A673 (cell line): Measurements from ENCODE around the gene RASA2. TPM values are rescaled to one million over a fixed set of nuclear protein-coding genes. Genes with fewer than 3 reads are reported as not detected.

Experiments
- BruUV-seq: library from RNA; stranded (reverse); fragments of 400-500 nt; replicated peaks from 2 replicates; lab custom pipeline; 2021; lab: Mats Ljungman, UMichigan
- CTCF ChIA-PET: fragments of 300-600 bp; sonication (Branson Sonifier 250); formaldehyde crosslinking; loops from one replicate; lab custom pipeline; 2022; ENCODE audit warnings: antibody characterized with exemption; lab: Charles Lee
- POLR2A ChIA-PET: fragments of 300-600 bp; sonication (Branson Sonifier 250); formaldehyde crosslinking; loops from one replicate; lab custom pipeline; 2022; ENCODE audit warnings: antibody characterized with exemption; ENCODE audit not compliant: low non-redundant PET; lab: Charles Lee
- DNase-seq: peaks from one replicate; pipeline ENCODE4 v3.0.0-alpha.2; 2015; ENCODE audit warnings: low spot score
- H3K27ac ChIP-seq: fragments of 200-600 bp; sonication (generic); 2 replicates; pipeline ENCODE4 v1.5.1; 2016; ENCODE audit warnings: mixed run types, low read depth, mild to moderate bottlenecking, mixed read lengths, antibody characterized with exemption, low read length; ENCODE audit not compliant: poor library complexity, severe bottlenecking
- H3K27me3 ChIP-seq: fragments of 200-600 bp; sonication (generic); replicated peaks from 2 replicates; pipeline ENCODE4 v1.6.1; 2017; ENCODE audit warnings: mixed run types, low read depth, mild to moderate bottlenecking, mixed read lengths, antibody characterized with exemption, low read length; ENCODE audit not compliant: insufficient read depth, poor library complexity
- H3K36me3 ChIP-seq: fragments of 200-600 bp; sonication (generic); 2 replicates; pipeline ENCODE4 v1.6.1; 2016; ENCODE audit warnings: mixed run types, mild to moderate bottlenecking, mixed read lengths, antibody characterized with exemption, low read length; ENCODE audit not compliant: insufficient read depth, poor library complexity, severe bottlenecking
- H3K4me1 ChIP-seq: fragments of 200-600 bp; sonication (generic); 2 replicates; pipeline ENCODE4 v1.6.1; 2017; ENCODE audit warnings: mixed run types, mild to moderate bottlenecking, mixed read lengths, antibody characterized with exemption, low read length; ENCODE audit not compliant: insufficient read depth, poor library complexity, severe bottlenecking
- H3K4me3 ChIP-seq: fragments of 200-600 bp; sonication (generic); 2 replicates; pipeline ENCODE4 v1.5.1; 2016; ENCODE audit warnings: low read depth, mixed run types, mild to moderate bottlenecking, mixed read lengths, low read length; ENCODE audit not compliant: poor library complexity, severe bottlenecking
- H3K9me3 ChIP-seq: fragments of 200-600 bp; sonication (generic); 2 replicates; pipeline ENCODE4 v1.6.1; 2016; ENCODE audit warnings: mixed run types, low read depth, mild to moderate bottlenecking, mixed read lengths, antibody characterized with exemption, low read length; ENCODE audit not compliant: poor library complexity, severe bottlenecking
- CTCF ChIP-seq: fragments of 300-800, 200-600 bp; sonication (generic); conservative IDR thresholded peaks from 2 replicates; pipeline ENCODE4 v1.5.1; 2017; ENCODE audit warnings: low read depth, mild to moderate bottlenecking, antibody characterized with exemption, low read length, moderate library complexity, mixed read lengths
- EZH2 ChIP-seq: fragments of 200-600 bp; sonication (generic); IDR thresholded peaks from 2 replicates; pipeline ENCODE4 v1.6.1; 2017; ENCODE audit warnings: borderline replicate concordance, low read depth, mild to moderate bottlenecking, mixed read lengths, antibody characterized with exemption, low read length; ENCODE audit not compliant: poor library complexity, severe bottlenecking
- intact Hi-C: fragments of 100-400 bp; cut with micrococcal nuclease; formaldehyde crosslinking; loops from one replicate; pipeline ENCODE4 v1.10.0; 2022; ENCODE audit not compliant: unreplicated experiment
- total RNA-seq: library from RNA; stranded (reverse); gene quantifications from 2 replicates; pipeline ENCODE4 v1.2.3, GENCODE V29; 2021

The RASA2 gene
- total RNA-seq, 1 experiment from 2014 or later, result 17.1 TPM

GRCh38 chr3:141618938-141619337 lies 132.1 kb downstream of the RASA2 start:
- H3K27ac ChIP-seq, result no peak overlapping the region
- no peaks in the 10 kb centered on the region for H3K36me3 ChIP-seq
- CTCF ChIA-PET, result no interaction called here

GRCh38 chr3:141619450-141619849 lies 132.6 kb downstream of the RASA2 start:
- ChIA-PET CTCF (no interaction called here), POLR2A (no interaction called here)
- H3K27ac ChIP-seq, result no peak overlapping the region
- H3K36me3 ChIP-seq, result no peaks in the 10 kb centered on the region
- H3K9me3 ChIP-seq, result no peaks in the 10 kb centered on the region
- H3K4me3 ChIP-seq, result no peak overlapping the region
- no peak for DNase-seq
- intact Hi-C loops, result no loop called here
- no TSS peak for BruUV-seq
- no peaks in the 10 kb centered on the region for H3K4me1 ChIP-seq
- H3K27me3 ChIP-seq, result no peaks in the 10 kb centered on the region
- TF ChIP-seq EZH2 (no peak), CTCF (no peak)

More at GRCh38 chr3:141618938-141619337, 132.1 kb downstream of the RASA2 start:
- intact Hi-C loops, result no loop called here
- H3K9me3 ChIP-seq, result no peaks in the 10 kb centered on the region
- H3K27me3 ChIP-seq, result no peaks in the 10 kb centered on the region
- no peaks in the 10 kb centered on the region for H3K4me1 ChIP-seq
- TF ChIP-seq CTCF (no peak), EZH2 (no peak)
- no TSS peak for BruUV-seq
- DNase-seq, result no peak
- POLR2A ChIA-PET, result no interaction called here
- no peak overlapping the region for H3K4me3 ChIP-seq

GRCh38 chr3:141623691-141624090 lies 136.9 kb downstream of the RASA2 start:
- TF ChIP-seq EZH2 (no peak), CTCF (no peak)
- H3K9me3 ChIP-seq, result peaks cover 2% of the 10 kb centered on the region
- no peaks in the 10 kb centered on the region for H3K27me3 ChIP-seq
- intact Hi-C loops, result no loop called here
- no peak overlapping the region for H3K27ac ChIP-seq
- no peak for DNase-seq
- H3K4me3 ChIP-seq, result no peak overlapping the region
- no TSS peak for BruUV-seq
- H3K36me3 ChIP-seq, result no peaks in the 10 kb centered on the region
- ChIA-PET POLR2A (interaction anchor here (0.5 kb wide), 1 partner anchor 237 kb away, joined by 5 read pairs; no protein-coding TSS in a partner anchor), CTCF (no interaction called here)
- no peaks in the 10 kb centered on the region for H3K4me1 ChIP-seq
